Keratinocyte (primary cell): Measurements from ENCODE around the gene DLL4.

Experiments used
- EZH2 ChIP-seq: IDR thresholded peaks from one replicate; pipeline ENCODE4 v1.6.1; 2012; ENCODE audit warnings: inconsistent platforms, mild to moderate bottlenecking, low read length, moderate library complexity
- TF ChIP-seq, protein P1 (sequence below), 3 experiments: IDR thresholded peaks in 1 of 3; conservative IDR thresholded peaks in 1 of 3; optimal IDR thresholded peaks in 1 of 3; 2 replicates in 2 of 3; 3 replicates in 1 of 3; pipeline versions ENCODE3 to v1.5.1; 2011; ENCODE audit warnings: low read length in 3 of 3, mild to moderate bottlenecking in 3 of 3, moderate library complexity in 2 of 3, control low read depth in 1 of 3, inconsistent platforms in 1 of 3; ENCODE audit not compliant: insufficient read depth in 2 of 3; ENCODE audit errors: extremely low read depth in 1 of 3

DNA sequence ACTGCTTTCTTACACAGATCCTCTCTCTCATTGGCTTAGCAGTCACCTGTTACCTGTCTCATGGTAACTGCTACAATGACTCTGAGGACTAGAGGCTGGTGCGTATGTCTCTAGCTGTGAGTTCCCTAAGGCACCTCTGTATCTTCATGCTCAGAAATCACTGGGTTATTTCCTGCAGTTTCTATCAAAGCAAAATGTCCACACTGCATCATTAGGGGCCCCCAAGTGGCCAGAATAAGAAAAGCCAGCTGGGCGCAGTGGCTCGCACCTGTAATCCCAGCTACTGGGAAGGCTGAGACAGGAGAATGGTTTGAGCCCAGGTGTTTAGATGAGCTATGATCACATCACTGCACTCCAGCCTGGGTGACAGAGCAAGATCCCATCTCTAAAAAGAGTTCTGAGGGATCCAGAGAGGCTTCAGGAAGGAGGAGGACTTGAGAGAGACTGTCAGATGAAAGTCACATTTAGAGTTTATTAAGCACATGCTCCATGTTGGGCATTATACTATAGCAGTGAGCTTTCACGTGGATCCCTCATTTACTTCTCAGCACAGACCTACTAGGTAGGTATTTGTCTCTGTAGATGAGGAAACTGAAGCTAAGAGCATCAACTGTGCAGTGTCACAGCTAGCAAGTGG lies 37.2 kb upstream of the DLL4 start:
- TF ChIP-seq, protein P1, sequence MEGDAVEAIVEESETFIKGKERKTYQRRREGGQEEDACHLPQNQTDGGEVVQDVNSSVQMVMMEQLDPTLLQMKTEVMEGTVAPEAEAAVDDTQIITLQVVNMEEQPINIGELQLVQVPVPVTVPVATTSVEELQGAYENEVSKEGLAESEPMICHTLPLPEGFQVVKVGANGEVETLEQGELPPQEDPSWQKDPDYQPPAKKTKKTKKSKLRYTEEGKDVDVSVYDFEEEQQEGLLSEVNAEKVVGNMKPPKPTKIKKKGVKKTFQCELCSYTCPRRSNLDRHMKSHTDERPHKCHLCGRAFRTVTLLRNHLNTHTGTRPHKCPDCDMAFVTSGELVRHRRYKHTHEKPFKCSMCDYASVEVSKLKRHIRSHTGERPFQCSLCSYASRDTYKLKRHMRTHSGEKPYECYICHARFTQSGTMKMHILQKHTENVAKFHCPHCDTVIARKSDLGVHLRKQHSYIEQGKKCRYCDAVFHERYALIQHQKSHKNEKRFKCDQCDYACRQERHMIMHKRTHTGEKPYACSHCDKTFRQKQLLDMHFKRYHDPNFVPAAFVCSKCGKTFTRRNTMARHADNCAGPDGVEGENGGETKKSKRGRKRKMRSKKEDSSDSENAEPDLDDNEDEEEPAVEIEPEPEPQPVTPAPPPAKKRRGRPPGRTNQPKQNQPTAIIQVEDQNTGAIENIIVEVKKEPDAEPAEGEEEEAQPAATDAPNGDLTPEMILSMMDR (optimal IDR thresholded peaks at IDR 0.05 in 1 of 3, IDR thresholded peaks at IDR 0.05 in 1 of 3, conservative IDR thresholded peaks at IDR 0.05 in 1 of 3; ENCODE audit: extremely low read depth in 1 of 3, insufficient read depth in 2 of 3, low read length in 3 of 3): peak; percentile 64 to 87 (median 79)
- TF ChIP-seq EZH2: no peak
